ENCODE data around the gene GPRC5D.

DNA sequence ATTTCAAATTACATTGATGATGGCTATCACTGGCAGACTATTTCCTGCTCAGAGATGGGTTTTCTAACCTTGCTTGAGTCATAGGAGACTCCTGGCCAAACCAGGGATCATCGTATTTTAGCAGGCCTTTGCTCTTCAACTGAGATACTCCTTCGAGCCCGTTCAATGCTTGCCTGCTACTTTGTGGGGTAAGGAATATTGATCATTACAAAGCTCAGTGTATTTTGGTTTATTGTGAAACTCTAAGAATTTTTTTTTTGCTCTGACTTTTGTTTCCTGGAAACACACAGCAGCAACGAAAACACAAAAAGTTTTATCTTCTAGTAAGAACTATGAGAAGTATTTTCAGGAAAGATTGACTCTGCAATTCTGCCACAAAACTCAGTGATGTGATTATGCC lies 4.1 kb downstream of the GPRC5D start:
- TF ChIP-seq POLR2AphosphoS5 (IDR thresholded peaks at IDR 0.05) = no peak
- TF ChIP-seq POLR2A (IDR thresholded peaks at IDR 0.05) = no peak
